ENCODE measurements around the gene COA4.

GRCh38 chr11:73860202-73860601, 16.4 kb downstream of the COA4 start:
- TF ChIP-seq CTCF (IDR thresholded peaks at IDR 0.05) (no peak), POLR2A (IDR thresholded peaks at IDR 0.05) (no peak)
